SH-SY5Y (cell line): ENCODE results near the gene CYREN.
A peak's percentile ranks its signal among the peaks of the same experiment; 100 is the strongest.

ENCODE experiments used
- GATA2 ChIP-seq: IDR thresholded peaks from 2 replicates; pipeline ENCODE4 v1.6.1; 2011; ENCODE audit warnings: mild to moderate bottlenecking, low read depth, low read length
- GATA3 ChIP-seq: IDR thresholded peaks from 2 replicates; pipeline ENCODE4 v1.6.1; 2011; ENCODE audit warnings: low read depth, mild to moderate bottlenecking, low read length, moderate library complexity

DNA sequence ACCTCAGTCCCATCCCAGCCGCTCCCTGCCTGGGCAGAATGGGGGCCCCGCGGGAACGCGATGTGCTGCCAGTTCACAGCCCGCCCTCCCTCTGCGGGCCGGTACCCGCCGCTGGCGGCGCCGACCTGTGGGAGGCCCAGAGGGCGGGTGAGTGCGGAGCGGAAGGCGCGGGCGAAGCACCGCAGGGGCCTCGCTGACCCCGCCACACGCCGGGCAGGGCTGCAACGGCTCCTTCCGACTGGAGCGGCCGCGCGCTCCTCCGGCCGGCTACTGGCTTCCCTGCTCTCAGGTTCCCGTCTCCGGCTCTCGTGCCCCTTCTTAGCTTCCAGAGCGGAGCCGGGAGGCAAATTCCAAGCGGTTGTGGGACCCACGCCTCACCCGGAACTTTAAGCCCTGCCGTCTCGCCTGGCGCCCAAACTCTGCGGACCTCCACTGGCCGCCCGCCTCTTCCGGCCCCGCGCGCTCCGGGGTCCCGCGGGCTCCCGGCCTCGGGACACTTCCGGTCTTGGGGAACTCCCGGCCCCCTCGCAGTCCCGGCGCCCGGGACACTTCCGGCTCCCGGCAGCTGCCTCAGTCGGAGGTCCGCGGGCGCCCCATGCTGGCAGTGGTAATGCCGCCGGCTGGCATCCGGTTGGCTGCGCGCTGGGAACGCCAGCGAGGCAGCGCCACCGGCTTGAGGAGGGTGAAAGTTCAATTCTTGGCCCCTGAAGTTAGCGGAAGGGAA, at the start of gene CYREN:
- TF ChIP-seq GATA3: no peak
- TF ChIP-seq GATA2: peak; percentile 18; the same call in 1 of the 2 replicates
